Fibroblast of the aortic adventitia (primary cell): ENCODE measurements around the gene ANKRD28. TPM values are rescaled to one million over a fixed set of nuclear protein-coding genes. Genes with fewer than 3 reads are reported as not detected.
A peak's percentile ranks its signal among the peaks of the same experiment; 100 is the strongest.

Experiments used
- DNase-seq: peaks from one replicate; pipeline ENCODE4 v3.0.0-alpha.2; 2010; ENCODE audit warnings: low read depth
- H3K4me3 ChIP-seq: 2 replicates; pipeline ENCODE4 v1.5.1; 2011; ENCODE audit warnings: low read depth, mild to moderate bottlenecking, control low read depth, low read length, moderate library complexity
- total RNA-seq: library from RNA; depleted of rRNA; stranded (reverse); fragments of >200 nt; gene quantifications from 2 replicates; pipeline ENCODE4 v1.2.3, GENCODE V29; 2012; ENCODE audit warnings: low replicate concordance
- TF ChIP-seq, protein P1 (sequence below): IDR thresholded peaks from 2 replicates; pipeline ENCODE4 v1.5.1; 2011; ENCODE audit warnings: mild to moderate bottlenecking, low read length, control low read depth, inconsistent platforms; ENCODE audit not compliant: insufficient read depth

Gene ANKRD28
- total RNA-seq, 1 donor, result 121 TPM

GRCh38 chr3:15758295-15758694 lies 39.5 kb downstream of the ANKRD28 start:
- TF ChIP-seq, protein P1, sequence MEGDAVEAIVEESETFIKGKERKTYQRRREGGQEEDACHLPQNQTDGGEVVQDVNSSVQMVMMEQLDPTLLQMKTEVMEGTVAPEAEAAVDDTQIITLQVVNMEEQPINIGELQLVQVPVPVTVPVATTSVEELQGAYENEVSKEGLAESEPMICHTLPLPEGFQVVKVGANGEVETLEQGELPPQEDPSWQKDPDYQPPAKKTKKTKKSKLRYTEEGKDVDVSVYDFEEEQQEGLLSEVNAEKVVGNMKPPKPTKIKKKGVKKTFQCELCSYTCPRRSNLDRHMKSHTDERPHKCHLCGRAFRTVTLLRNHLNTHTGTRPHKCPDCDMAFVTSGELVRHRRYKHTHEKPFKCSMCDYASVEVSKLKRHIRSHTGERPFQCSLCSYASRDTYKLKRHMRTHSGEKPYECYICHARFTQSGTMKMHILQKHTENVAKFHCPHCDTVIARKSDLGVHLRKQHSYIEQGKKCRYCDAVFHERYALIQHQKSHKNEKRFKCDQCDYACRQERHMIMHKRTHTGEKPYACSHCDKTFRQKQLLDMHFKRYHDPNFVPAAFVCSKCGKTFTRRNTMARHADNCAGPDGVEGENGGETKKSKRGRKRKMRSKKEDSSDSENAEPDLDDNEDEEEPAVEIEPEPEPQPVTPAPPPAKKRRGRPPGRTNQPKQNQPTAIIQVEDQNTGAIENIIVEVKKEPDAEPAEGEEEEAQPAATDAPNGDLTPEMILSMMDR, result no peak
- no peak overlapping the region for H3K4me3 ChIP-seq
- no peak for DNase-seq

DNA sequence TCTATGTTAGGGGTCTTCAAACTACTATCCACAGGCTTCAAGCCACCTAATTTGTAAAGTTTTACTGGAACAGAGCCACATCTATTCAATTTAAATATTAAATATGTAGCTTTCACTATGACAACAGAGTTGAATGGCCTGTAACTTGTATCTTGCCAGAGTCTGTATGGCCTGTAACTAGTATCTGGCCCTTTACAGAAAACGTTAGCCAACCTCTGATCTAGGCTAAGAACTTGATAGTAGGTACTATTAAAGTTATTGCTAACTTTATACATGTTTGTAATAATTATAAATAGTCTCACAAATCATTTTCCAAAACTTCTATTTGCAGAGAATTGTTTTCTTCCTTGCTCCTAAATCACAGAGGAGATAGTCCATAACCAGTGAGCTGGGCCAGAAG lies 40.0 kb downstream of the ANKRD28 start:
- no peak for DNase-seq
- TF ChIP-seq, protein P1, result no peak
- no peak overlapping the region for H3K4me3 ChIP-seq

GRCh38 chr3:15756505-15756904 lies 41.3 kb downstream of the ANKRD28 start:
- TF ChIP-seq, protein P1, result no peak
- no peak for DNase-seq

DNA sequence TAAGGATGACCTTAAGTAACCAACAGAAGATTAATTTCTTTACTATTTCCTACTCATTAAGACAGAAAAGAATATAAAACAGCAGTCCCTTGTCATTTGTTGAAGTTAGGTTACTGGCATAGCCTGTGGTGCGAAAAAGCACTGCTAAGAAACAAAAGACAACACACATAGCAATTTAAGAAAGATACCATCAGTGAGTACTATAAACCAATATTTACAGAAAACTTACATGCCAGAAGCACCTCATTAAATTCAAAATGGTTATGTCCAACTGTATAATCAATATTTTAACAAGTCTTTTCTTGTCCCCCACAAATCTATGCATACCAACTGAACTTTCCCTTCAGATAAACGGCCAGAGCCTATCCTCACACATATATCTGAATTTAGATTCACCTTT lies 42.0 kb downstream of the ANKRD28 start:
- no peak overlapping the region for H3K4me3 ChIP-seq
- TF ChIP-seq, protein P1, result no peak
- no peak for DNase-seq

More at GRCh38 chr3:15756505-15756904, 41.3 kb downstream of the ANKRD28 start:
- H3K4me3 ChIP-seq, result no peak overlapping the region

DNA sequence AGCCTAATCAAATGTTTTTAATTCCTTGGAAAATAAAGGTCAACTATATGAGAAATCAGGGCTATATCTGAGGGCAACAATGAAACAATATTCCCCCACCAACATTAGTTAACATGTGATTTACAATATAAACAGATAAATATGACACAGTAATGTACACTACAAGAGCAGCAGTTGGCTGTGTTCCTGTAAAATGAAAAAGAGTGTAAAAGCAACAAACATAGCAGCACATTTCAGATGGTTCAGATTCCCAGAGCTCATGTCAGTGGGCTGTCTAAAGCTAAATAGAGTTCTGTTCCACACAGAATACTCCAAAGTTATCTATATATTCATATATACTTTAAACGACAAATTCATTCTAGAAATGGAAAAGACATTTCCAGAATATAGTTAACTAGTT lies 42.6 kb downstream of the ANKRD28 start:
- no peak overlapping the region for H3K4me3 ChIP-seq
- TF ChIP-seq, protein P1, result no peak
- DNase-seq, result no peak

DNA sequence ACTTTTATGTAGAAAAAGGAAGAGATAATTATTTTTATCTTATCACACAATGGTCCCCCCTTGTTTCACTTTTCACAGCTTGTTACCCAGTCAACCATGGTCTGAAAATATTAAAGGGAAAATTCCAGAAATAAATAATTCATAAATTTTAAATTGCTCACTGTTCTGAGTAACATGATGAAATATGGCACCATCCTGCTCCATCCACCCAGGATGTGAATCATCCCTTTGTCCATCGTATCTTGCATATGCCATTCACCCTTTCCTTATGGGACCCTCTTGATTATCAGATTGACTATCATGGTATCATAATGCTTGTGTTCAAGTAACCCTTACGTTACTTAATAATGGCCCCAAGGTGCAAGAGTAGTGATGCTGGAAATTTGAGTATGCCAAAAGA lies 43.7 kb downstream of the ANKRD28 start:
- no peak overlapping the region for H3K4me3 ChIP-seq
- TF ChIP-seq, protein P1, result no peak
- DNase-seq, result peak; percentile 54

DNA sequence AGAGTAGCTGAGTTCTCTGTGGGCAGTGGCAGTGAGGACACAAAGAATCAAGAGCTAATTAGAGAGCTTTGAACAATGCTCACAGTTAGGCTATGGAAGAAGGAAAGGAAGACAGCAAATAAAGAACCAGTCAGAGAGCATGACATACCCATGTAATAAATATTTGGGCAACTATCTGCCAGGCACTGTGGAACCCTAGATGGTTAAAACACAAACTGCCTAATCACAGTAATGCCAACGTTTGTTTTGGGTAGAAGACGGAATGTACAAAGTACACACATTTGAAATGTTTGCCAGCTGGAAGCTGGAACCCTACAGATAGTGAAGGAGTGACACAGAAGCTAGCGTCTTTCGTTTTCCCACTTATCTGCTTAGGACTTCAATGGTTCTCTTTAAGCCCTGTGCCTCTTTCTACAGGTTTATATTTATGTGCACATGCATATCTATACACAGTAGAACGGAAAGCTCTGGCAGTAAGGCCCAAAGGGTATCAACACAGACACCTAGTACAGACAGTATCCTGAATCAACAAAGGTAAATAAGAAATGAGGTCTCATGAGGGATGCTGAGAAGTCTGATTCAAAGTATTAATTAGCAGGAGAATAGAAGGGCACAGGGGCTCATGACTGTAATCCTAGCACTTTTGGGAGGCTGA lies 44.6 kb downstream of the ANKRD28 start:
- H3K4me3 ChIP-seq, result no peak overlapping the region
- DNase-seq, result no peak
- TF ChIP-seq, protein P1, result no peak
